GM12874 (cell line): ENCODE data around the gene NPRL2.

Source experiments
- CTCF ChIP-seq: IDR thresholded peaks from 2 replicates; pipeline ENCODE4 v1.5.1; 2011; ENCODE audit warnings: low read depth, mild to moderate bottlenecking, control low read depth, low read length, moderate library complexity; ENCODE audit not compliant: insufficient read depth

NPRL2 gene

GRCh38 chr3:50359760-50360110 is 9.2 kb upstream of the NPRL2 start:
- TF ChIP-seq CTCF: no peak

GRCh38 chr3:50358911-50359759 is 8.6 kb upstream of the NPRL2 start, which contains the start of gene TMEM115:
Gene TMEM115 (minus strand): TSS chr3:50359521. CDS start chr3:50359063, 458 bp downstream.
- TF ChIP-seq CTCF: no peak

GRCh38 chr3:50358355-50358910 is 7.9 kb upstream of the NPRL2 start:
- TF ChIP-seq CTCF: no peak

GRCh38 chr3:50357481-50357880 is 6.9 kb upstream of the NPRL2 start:
- TF ChIP-seq CTCF: no peak

- no peak for TF ChIP-seq CTCF
These were observed 6.0 kb upstream of the NPRL2 start for GRCh38 chr3:50356553-50356952.

GRCh38 chr3:50355829-50356552 is 5.4 kb upstream of the NPRL2 start:
- no peak for TF ChIP-seq CTCF

GRCh38 chr3:50354850-50355249 is 4.3 kb upstream of the NPRL2 start:
- TF ChIP-seq CTCF: no peak
